Measurements from ENCODE around the gene ZPBP.
"Not testable (repeated sequence)": the region's sequence is repeated elsewhere in the genome, so short reads cannot be mapped to it uniquely, and the experiment has no call there.

Gene ZPBP

GRCh38 chr7:50092579-50093491 is at the start of gene ZPBP:
ZPBP (minus strand) TSS chr7:50093246; CDS start chr7:50093194, 52 bp downstream.
- peak; percentile 36 for DNase-seq

- no peak for DNase-seq
Observed at GRCh38 chr7:50142425-50143017, 49.5 kb upstream of the ZPBP start.

GRCh38 chr7:50141854-50142253 is 48.8 kb upstream of the ZPBP start:
- DNase-seq, result no peak

GRCh38 chr7:50141131-50141530 is 48.1 kb upstream of the ZPBP start:
- DNase-seq, result no peak

- no peak for DNase-seq
Observed at GRCh38 chr7:50140688-50141087, 47.6 kb upstream of the ZPBP start.

GRCh38 chr7:50138101-50138500 is 45.1 kb upstream of the ZPBP start:
- DNase-seq, result no peak

- DNase-seq, result no peak
Observed at GRCh38 chr7:50125766-50126165, 32.7 kb upstream of the ZPBP start.

GRCh38 chr7:50121286-50121685 is 28.2 kb upstream of the ZPBP start:
- DNase-seq, result peak; percentile 21

- DNase-seq, result peak; percentile 33
Observed at GRCh38 chr7:50119815-50120637, 27.0 kb upstream of the ZPBP start.

- no peak for DNase-seq
Observed at GRCh38 chr7:50112250-50112649, 19.2 kb upstream of the ZPBP start.

GRCh38 chr7:50101873-50102272 is 8.8 kb upstream of the ZPBP start:
- no peak for DNase-seq

- no peak for DNase-seq
Observed at GRCh38 chr7:50095634-50096033, 2.6 kb upstream of the ZPBP start.

- no peak for DNase-seq
Observed at GRCh38 chr7:50088463-50089129, 4.5 kb downstream of the ZPBP start.

- no peak for DNase-seq
Observed at GRCh38 chr7:50085344-50085743, 7.7 kb downstream of the ZPBP start.

- no peak for DNase-seq
Observed at GRCh38 chr7:50073093-50073492, 20.0 kb downstream of the ZPBP start.

- no peak for DNase-seq
Observed at GRCh38 chr7:50069613-50070012, 23.4 kb downstream of the ZPBP start.

GRCh38 chr7:50068850-50069551 is 24.0 kb downstream of the ZPBP start:
- no peak for DNase-seq

- DNase-seq, result no peak
Observed at GRCh38 chr7:50068026-50068425, 25.0 kb downstream of the ZPBP start.

GRCh38 chr7:50062951-50063350 is 30.1 kb downstream of the ZPBP start:
- no peak for DNase-seq

- no peak for DNase-seq
Observed at GRCh38 chr7:50056131-50056530, 36.9 kb downstream of the ZPBP start.

GRCh38 chr7:50047716-50048115 is 45.3 kb downstream of the ZPBP start:
- no peak for DNase-seq

GRCh38 chr7:50041165-50041564 is 51.9 kb downstream of the ZPBP start:
- DNase-seq, result not testable (repeated sequence)
